HG03159 (cell line): ENCODE measurements around the gene ADCY1.
"Not testable (repeated sequence)": the region's sequence is repeated elsewhere in the genome, so short reads cannot be mapped to it uniquely, and the experiment has no call there.

Experiments
- ATAC-seq: cut with Tn5 transposase; IDR thresholded peaks from one replicate; pipeline ENCODE4 v1.9.1; 2021; ENCODE audit warnings: mild to moderate bottlenecking, moderate library complexity; ENCODE audit not compliant: unreplicated experiment

The ADCY1 gene

DNA sequence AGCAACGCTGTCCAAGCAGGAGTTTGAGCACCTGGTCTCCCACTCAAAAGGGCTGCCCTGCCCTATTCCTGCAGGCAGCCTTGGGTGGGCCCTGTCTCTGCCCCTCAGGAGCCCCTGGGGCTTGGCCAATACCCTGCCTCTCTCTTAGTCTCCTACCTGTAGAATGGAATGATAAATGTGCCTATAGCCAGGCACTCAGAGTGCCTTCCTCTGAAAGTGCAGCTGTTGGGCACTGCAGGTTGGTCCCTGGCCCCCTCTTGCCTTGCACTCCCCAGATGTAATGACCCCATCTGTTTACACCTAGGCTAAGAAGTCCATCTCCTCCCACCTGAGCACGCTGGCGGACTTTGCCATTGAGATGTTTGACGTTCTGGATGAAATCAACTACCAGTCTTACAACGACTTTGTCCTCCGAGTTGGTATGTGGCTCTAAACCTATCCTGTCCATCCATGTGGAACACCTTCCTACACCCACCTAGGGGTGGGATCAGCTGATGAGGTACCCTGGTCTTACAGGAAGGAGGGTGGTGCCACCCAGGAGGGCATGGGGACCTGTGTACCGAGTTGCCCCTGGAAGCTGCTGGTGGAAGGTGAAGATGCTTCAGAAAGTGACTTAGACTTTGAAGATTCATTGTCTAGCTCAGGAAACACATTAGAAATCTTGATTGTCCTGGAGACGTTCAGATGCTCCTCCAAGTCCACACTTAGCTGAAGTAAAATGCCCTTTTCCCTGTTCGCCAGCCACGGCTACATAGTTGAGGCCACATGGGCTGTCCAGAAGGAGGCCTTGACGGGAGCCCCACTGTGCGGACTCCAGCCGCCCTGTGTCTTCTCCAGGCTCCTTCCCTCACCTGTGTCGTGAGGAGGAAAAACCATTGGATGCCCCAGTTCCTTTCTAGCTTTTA lies 134.1 kb downstream of the ADCY1 start:
- no peak for ATAC-seq

DNA sequence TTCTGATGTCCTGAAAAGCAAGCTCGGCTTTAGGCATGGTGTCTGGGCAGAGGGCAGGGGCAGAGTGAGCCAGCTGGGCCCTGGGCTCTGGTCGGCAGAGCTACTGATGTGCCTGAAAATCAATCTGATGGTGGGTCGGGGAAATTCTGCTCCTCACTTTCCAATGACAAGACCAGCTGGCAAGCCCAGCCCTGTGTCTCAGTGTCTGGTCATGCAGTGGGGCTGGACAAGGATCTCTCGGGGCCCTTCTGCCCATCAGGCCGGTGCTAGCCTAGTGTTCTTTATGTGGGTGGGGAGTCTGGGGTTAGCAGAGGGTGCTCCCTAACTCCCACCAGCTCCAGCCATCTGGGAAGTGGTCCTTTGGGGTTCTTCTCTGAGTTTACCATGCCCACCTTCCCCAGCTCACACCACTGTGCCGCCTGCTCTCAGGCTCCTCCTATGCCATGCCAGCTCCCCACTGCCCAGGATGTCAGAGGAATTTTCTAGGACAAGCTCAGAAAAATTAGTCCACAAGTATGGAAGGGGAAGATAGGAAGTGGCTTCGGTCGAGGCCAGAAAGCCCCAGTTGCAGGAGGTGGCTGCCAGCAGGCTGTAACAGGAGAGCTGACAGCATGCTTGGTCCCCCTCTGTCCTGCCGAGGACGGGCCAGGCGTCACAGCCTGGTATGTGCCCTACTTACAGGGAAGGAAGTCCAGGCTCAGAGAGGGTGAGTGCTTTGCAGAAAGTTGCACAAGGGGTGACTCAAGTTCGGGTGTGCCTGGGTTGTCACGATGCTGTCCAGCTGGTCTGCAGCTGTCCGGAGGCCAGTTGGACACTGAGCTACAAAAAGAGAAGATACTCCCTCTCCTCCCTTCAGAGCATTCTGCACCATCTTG lies 135.2 kb downstream of the ADCY1 start:
- ATAC-seq = no peak

DNA sequence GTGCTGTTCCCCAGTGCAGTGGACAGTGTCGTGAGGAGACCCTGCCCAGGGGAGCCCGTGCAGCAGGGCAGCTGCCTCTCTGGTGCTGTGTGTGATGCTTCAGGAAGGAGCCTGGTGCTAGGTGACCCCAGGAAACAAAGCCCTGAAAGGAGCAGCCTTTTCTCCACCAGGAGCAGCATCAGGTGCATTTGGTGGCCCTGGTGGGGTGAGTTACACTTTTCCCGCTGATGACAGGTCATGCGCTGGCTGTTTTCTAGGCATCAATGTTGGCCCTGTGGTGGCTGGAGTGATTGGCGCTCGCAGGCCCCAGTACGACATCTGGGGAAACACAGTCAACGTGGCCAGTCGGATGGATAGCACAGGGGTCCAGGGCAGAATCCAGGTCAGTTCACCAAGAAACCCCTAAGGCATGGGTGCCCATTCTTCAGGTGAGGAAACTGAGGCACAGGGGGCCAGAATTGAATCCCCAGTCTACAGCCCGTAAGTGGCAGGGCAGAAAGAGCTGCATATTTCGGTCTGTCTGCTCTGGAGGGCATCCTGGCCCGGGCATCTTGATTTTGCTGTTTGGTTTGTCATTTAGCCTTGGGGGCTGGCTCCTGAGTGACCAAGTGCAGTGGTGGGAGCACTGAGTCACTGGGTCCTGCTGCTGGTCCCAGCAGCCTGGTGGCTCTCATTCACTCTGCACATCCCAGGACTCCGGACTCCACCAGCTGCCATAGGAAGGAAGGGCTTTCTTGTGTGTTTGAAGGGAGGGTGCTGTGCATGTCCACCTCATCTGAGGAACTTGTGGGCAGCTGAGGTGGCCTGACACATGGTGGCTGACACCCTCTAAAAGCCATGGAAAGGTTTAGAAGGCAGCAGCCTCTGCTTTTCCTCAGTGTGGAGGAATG lies 136.3 kb downstream of the ADCY1 start:
- no peak for ATAC-seq

DNA sequence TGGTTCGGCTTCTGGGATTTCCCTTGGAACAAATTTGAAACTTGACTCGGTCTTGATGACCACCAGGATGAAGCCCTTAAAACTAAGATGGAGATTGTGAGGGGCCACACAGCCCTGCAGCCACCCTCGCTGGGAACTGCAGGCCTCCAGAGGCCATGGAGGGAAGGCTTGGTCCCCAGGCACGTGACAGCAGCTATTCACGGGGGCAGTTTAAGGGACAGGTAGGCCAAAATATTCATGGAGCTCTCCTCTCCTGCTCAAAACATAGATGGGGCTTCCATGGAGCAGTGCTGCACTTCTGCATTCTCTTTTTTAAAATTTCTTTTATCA lies 137.0 kb downstream of the ADCY1 start:
- no peak for ATAC-seq

DNA sequence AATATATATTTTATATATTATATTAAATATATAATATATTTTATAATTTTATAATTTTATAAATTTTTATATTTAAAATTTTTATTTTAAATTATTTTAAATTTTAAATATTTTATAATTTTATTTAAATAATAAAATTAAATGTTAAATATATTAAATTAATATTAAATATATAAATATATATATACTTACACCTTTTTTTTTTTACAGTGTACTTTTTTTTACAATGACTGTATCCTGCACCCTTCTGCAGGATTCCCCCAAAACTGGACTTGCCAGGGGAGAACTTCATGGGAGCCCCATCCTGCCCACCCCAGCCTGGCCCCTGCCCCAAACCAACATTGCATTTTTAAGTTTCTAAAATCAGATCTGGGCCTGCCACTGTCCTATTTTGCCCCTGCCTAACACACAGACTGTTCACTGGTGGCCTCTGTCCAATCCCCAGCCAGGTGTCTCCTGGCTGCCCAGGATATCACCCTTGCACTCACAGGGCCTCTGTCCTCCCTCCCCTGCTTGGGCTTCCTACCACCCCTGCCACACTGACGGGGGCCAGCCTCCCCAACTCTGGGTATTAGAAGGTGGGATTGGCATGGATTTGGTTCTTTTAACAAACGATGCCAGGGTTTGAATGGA lies 138.0 kb downstream of the ADCY1 start:
- ATAC-seq = no peak

DNA sequence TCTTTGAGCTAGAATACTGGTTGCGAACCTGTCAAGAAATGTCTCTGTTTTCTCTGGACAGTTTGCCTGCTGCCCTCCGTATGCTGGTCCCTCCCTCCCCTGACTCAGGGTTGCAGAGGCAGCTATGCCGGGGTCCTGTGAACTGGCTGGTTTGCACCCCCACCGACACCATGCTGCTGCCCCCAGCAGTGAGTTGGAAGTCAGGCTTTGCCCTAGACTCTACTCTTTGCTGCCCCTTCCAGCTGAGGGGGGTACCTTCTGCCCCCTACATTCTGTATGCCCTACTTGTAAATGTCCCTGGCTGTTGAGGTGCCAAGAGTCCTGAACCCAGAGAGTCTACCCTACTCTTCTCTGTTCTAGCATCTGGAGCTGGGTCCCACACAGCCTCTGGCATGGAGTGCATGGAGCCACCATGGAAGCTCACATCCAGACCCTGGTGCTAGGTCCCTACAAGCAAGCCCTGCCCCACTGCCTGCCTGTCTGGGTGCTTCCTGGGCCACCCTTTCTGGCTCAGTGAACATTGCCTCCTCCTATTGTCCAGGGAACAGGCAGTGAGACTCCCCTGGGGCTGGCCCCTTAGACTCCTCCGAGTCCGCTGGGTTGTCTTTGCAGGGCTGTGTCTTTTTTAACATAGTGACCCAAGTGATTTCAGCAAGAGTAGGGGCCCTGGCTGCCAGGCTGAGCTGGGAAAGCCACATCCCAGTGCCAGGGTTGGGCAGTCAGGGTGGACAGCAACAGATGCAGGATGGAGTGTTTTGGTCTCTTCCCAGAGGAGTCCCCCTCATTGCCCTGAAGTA lies 138.9 kb downstream of the ADCY1 start:
- ATAC-seq = no peak

DNA sequence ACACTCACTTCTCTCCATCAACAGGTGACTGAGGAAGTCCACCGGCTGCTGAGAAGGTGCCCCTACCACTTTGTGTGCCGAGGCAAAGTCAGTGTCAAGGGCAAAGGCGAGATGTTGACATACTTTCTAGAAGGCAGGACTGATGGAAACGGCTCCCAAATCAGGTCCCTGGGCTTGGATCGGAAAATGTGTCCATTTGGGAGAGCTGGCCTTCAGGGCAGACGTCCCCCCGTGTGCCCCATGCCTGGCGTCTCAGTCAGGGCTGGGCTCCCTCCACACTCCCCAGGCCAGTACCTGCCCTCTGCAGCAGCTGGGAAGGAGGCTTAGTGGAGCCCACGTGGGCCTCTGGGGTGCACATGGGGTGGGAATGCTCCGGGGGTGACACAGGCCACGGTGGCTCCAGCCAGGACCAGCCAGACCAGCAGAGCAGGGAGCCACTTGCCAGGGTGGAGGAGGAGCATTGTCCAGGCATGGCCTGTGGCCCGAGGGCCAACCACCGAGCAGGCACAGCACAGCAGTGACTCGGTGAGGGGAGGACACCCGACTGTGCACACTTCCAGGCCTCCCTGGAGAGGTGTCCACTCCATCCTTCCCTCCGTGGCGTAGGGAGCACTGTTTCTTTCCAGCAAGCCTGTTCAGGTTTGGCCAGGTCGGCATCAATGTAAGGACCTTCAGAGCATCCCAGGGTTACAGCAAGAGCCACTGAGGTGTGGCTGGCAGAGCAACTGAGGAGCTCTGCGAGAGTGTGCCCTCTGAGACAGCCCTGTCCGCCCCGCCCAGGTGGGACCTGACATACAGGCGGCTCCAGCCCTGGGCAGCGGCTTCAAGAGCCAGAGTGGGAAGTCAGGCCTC lies 139.7 kb downstream of the ADCY1 start:
- ATAC-seq = no peak

DNA sequence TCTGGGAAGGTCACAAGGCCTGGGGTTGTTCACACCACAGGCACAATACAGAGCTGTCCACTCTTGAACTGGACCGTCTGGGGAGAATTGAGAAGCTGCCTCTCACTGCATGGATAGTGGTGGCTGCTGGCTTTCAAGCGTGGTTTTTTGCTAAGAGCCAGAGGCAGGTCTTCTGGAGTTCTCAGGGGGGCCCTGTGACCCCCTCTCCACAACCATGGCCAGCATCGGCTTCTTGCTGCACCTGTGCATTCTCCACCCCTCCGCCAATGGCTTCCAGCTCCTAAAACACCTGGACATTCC lies 140.3 kb downstream of the ADCY1 start:
- no peak for ATAC-seq

DNA sequence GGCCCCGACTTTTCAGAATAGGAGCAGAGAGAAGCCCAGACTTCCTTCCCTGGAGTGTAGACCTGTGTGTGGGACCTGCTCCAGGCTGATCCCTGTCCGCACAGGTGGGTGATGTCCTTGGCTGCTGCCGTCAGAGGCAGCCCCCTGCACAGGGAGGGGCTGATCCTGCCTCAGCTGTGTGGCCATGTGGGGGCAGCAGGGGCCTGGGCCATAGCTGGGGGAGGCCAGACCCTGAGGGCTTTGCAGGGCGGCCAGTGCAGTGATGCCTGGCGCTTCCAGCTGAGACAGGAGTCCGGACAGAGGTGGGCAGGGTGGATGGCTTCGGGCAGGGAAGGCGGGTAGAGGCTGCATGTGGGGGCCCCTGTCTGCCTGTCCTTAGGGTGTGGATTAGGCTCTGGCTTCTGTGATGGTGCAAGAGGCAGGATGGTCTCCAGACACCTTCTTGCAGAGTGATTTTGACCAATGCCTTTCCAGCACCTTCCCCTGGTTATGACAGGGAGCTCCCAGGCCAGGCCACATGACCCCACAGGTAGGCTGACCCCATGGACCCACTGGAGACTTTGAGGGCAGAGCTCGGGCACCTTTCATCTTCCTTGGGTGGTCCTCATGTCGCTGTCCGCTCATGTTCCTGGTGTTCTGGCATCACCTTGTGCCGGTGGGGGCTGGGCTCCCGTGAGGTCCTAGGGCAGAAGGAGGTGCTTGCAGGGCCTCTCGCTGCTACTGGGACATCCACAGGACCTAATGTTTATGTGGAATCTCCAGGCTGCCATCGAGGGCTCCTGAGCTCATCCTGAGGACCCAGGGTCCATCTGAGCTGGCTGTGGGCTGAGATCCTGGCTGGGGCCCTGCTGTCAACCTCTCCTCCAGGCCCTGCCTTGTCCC lies 141.5 kb downstream of the ADCY1 start:
- no peak for ATAC-seq

DNA sequence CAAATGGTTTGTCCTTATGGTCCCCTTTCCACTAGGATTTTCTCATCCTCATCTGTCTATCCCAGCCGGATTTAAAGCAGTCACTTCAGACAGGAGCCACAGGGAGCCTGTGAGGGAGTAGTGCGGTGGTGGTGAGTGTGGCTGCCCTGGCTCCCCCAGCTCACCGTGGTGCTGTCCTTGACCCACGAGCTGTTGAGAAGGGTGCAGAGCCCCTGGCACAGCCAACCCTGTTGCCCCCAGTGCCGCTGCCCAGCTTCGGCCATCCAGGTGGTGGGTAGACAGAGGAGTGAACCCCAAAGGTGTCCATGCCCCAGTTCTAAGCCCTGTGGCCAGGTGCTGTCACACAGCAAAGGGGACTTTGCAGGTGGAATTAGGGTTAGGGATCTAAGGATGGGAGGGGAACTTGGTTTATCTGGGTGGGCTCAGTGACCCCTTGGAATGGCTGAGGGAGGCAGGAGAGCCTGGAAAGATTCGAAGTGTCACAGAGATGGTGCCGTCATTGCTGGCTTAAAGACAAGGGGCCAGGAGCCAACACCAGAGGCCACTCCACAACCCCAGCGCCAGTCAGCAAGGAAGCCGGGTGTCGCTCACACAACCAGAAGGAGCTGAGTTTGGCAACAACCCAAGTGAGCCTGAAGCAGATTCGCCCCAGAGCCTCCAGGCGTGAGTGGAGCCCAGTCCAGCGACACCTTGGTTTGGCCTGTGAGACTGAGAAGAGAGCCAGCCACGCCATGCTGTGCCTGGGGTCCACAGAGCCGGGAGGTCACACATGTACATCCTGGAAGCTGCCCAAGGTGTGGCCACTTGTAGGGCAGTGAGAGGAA lies 142.4 kb downstream of the ADCY1 start:
- ATAC-seq = no peak

DNA sequence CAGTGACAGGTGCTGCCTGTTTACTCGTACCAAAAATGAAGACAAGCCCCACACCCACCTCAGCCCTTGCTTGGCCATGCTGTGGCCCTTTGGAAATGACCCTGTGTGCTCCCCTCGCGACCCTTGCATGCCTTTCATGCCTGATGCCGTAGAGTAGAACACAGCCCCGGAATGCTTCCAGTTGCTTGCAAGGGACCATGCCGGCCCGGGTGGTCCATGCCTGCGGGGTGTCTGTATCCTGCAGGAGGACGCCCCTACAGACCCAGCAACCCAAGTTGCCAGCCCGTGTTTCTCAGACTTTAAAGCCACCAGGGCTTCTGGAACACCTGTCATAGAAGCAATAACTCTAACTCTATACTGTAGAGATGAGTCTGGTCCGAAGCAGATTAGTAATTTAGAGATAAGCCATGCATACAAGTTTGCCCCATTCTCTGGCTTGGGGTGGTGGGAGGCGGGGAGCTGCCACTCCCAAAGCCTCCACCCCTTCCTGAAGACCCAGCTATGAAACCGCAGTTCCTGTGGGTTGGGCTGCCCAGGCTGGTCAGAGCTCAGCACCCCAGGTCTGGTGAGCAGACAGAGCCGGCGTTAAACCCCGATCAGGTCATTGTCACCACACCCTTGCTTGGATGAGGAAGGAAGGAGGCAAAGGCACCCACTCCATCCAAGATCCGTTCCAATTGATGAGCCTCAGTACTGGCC lies 143.5 kb downstream of the ADCY1 start:
- ATAC-seq = no peak

DNA sequence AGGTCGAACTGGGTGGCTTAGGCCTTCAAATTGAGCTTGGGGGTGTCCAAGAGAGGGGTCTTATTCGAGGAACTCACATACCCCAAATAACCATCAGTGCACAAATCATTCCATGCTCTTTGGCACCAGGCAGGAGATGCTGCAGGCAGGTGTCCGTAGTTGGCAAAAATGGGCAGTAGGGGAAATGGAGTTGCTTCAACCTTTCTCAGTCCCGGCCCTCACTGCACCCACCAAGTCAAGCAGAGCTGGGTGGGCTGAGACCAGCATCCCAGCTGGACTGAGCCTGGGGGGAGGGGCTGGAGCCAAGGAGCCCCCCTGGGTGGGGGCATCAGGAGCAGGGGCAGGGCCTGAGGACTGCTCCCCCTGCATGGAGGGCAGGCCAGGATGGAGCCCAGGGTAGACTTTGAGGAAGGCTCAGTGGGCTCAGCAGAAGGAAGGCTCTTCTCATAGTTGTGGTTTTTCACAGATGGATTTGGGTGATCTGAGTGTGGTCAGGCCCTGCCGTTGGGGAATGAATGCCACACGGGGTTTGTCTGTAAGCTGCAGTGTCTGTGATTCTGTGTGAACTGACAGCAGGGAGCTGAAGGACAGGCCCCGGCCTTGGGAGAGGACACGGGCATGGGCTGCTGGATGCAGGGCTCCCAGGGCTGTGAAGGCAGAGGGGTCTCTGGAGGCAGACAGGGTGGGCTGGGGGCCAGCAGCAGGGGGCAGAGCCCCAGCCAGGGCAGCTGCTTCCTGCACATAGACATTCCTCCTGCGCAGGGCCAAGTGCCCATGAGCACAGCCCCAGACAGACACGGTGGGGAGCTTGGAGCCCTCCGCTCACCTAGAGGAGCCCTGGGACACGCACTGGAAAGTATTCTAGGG lies 144.5 kb downstream of the ADCY1 start:
- ATAC-seq = no peak

DNA sequence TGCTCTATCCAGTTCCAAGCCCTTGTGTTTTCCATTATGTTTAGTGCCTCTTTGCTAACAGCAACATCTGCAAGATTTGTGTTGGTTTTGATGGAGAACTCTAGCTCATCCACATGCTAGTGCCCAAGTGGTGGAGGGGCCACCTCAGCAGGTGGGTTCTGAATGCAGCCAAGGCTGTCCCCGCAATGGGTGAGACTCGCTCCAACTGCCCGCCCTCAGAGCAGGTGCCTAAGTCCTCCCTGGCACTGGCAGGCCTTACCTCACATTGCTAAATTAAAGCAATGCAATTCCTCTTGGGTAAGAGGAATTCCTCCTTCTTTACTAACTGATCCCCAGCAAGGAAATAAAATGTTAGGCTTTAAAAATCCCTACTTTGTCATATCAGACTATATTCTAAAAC lies 146.8 kb downstream of the ADCY1 start:
- ATAC-seq = no peak

DNA sequence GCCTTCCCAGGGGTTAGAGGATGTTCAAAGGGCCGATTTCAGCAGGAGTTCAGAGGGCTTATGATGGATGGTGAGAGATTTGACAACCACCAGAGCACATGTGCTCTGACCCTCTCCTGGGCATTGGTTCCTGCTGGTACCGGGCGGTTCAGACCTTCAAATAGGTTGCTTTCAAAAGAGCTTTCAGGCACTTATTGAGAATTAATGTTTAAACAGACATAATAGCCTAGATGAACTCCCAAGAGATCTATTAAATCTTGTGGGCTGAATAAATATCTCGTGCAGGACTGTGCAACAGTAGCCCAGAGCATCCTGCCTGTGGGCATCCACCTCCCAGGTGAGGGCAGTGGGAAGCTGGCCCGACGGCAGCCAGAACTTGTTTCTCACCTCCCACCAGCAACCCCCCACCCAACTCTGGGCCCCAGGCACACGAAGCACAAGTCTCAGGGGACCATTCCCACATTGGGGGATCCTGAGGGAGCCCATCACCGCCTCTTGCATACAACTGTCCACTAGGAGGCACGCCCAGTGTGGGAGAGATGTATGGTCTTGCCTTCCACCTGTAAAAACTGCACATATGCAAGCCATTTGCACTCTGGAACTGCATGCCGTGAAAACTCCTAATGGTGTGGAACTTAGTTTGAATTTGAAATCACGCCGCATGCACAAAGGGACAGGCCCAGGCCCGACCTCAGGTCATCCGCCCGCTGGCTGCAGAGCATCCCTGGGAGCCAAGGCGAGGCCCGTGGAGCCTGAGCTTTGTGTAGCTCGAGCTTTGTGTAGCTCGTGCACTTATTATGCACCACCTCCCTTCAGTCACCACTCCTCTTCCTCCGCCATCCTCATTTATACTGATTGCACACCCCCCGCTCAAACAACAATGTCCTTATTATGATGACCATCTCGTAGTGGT lies 147.8 kb downstream of the ADCY1 start:
- no peak for ATAC-seq

DNA sequence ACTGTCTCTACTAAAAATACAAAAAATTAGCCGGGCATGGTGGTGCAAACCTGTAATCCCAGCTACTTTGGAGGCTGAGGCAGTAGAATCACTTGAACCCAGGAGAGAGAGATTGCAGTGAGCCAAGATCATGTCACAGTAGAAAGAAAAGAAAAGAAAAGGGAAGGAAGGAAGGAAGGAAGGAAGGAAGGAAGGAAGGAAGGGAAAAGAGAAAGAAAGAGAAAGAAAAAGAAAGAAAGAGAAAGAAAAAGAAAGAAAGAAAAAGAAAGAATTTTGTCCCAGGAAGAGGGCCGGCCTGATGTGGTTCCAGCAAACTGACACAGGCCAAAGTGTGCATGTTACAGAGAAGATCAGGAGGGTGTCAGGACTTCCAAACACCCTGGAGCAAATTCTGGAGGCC lies 151.1 kb downstream of the ADCY1 start:
- ATAC-seq = not testable (repeated sequence)
